Panc1 (cell line): ENCODE measurements around the gene SYT17. TPM values are rescaled to one million over a fixed set of nuclear protein-coding genes. Genes with fewer than 3 reads are reported as not detected.
A peak's percentile ranks its signal among the peaks of the same experiment; 100 is the strongest.

Experiments used
- ATAC-seq: fragments of 200-7000 bp; cut with Tn5 transposase; 2 replicates; pipeline ENCODE4 v1.9.1; 2020; ENCODE audit warnings: mild to moderate bottlenecking, moderate library complexity
- BruUV-seq: library from RNA; stranded (reverse); fragments of 400-500 nt; replicated peaks from 2 replicates; lab custom pipeline; 2021; lab: Mats Ljungman, UMichigan
- CTCF ChIA-PET: fragments of 300-600 bp; sonication (Branson Sonifier 250); formaldehyde crosslinking; loops from one replicate; lab custom pipeline; 2022; ENCODE audit warnings: antibody characterized with exemption; lab: Charles Lee
- POLR2A ChIA-PET: fragments of 300-600 bp; sonication (Branson Sonifier 250); formaldehyde crosslinking; loops from one replicate; lab custom pipeline; 2022; ENCODE audit warnings: antibody characterized with exemption; lab: Charles Lee
- DNase-seq: peaks from one replicate; pipeline ENCODE4 v3.0.0-alpha.2; 2010; ENCODE audit warnings: low read depth, low spot score
- H3K27ac ChIP-seq: 2 replicates; pipeline ENCODE4 v1.5.1; 2011; ENCODE audit warnings: mild to moderate bottlenecking, low read length, inconsistent platforms
- H3K27me3 ChIP-seq: fragments of 200-500 bp; sonication (Bioruptor generic); 2 replicates; pipeline ENCODE4 v1.6.0; 2014; ENCODE audit warnings: low read length, inconsistent platforms; ENCODE audit not compliant: control insufficient read depth, insufficient read depth
- H3K36me3 ChIP-seq: fragments of 200-500 bp; sonication (Bioruptor generic); 2 replicates; pipeline ENCODE4 v1.5.1; 2014; ENCODE audit warnings: inconsistent platforms, mild to moderate bottlenecking, low read length, moderate library complexity; ENCODE audit not compliant: control insufficient read depth, insufficient read depth
- H3K4me1 ChIP-seq: 2 replicates; pipeline ENCODE4 v1.5.1; 2011; ENCODE audit warnings: inconsistent platforms, mild to moderate bottlenecking, low read length, moderate library complexity; ENCODE audit not compliant: control insufficient read depth, insufficient read depth
- H3K4me3 ChIP-seq, 2 experiments: 2 replicates each; pipeline ENCODE4 v1.5.1; 2011 to 2012; ENCODE audit warnings: low read depth in 2 of 2, low read length in 2 of 2, mild to moderate bottlenecking in 2 of 2, inconsistent platforms in 1 of 2, moderate library complexity in 1 of 2
- H3K9me3 ChIP-seq: fragments of 200-500 bp; sonication (Bioruptor generic); 2 replicates; pipeline ENCODE4 v1.5.1; 2014; ENCODE audit warnings: low read depth, mild to moderate bottlenecking, inconsistent platforms, low read length, moderate library complexity; ENCODE audit not compliant: control insufficient read depth, insufficient read depth
- CTCF ChIP-seq: fragments of 450-650 bp; IDR thresholded peaks from 2 replicates; pipeline ENCODE4 v1.5.1; 2017; ENCODE audit warnings: mild to moderate bottlenecking
- POLR2AphosphoS5 ChIP-seq: IDR thresholded peaks from 2 replicates; pipeline ENCODE4 v1.6.1; 2012; ENCODE audit warnings: mild to moderate bottlenecking, low read depth, low read length, moderate library complexity
- REST ChIP-seq, 2 experiments: IDR thresholded peaks; 2 replicates each; pipeline ENCODE4 v1.6.1; 2011 to 2012; ENCODE audit warnings: low read depth in 2 of 2, control low read depth in 1 of 2, low read length in 1 of 2, mild to moderate bottlenecking in 1 of 2, moderate library complexity in 1 of 2; ENCODE audit not compliant: insufficient read depth in 1 of 2
- SIN3A ChIP-seq: IDR thresholded peaks from 2 replicates; pipeline ENCODE4 v1.6.1; 2012; ENCODE audit warnings: low read depth, mild to moderate bottlenecking, low read length, moderate library complexity, borderline replicate concordance; ENCODE audit not compliant: insufficient read depth
- TCF7L2 ChIP-seq: IDR thresholded peaks from 2 replicates; pipeline ENCODE4 v1.6.1; 2011; ENCODE audit warnings: mild to moderate bottlenecking, low read depth, low read length, inconsistent platforms
- in situ Hi-C: cut with HindIII; loops from 2 replicates; pipeline ENCODE4 v1.10.0; 2016; ENCODE audit warnings: low sequenced_read_pairs, low pct_unique_long_range_greater_than_20kb
- intact Hi-C: fragments of 100-400 bp; cut with micrococcal nuclease; formaldehyde crosslinking; loops from one replicate; pipeline ENCODE4 v1.10.0; 2022; ENCODE audit not compliant: unreplicated experiment
- total RNA-seq: library from RNA; stranded (reverse); gene quantifications from one replicate; pipeline ENCODE4 v1.2.1, GENCODE V29; 2021; ENCODE audit not compliant: unreplicated experiment

The SYT17 gene
- total RNA-seq, 1 experiment from 2014 or later, result 5.4 TPM

- H3K4me1 ChIP-seq, result no peaks in the 10 kb centered on the region
- in situ Hi-C loops (no loop called here), intact Hi-C loops (no loop called here)
- H3K27me3 ChIP-seq, result no peaks in the 10 kb centered on the region
- no peak for DNase-seq
- H3K27ac ChIP-seq, result no peak overlapping the region
- TF ChIP-seq SIN3A, result no peak
- no peak for TF ChIP-seq CTCF
- TF ChIP-seq TCF7L2, result no peak
- TF ChIP-seq REST (IDR thresholded peaks at IDR 0.05; ENCODE audit: insufficient read depth in 1 of 2, low read depth in 2 of 2, low read length in 1 of 2), result no peak
- TF ChIP-seq POLR2AphosphoS5, result no peak
- no peaks in the 10 kb centered on the region for H3K36me3 ChIP-seq
- no peak overlapping the region for H3K4me3 ChIP-seq
- peaks cover 9% of the 10 kb centered on the region; the same call in 1 of the 2 replicates for H3K9me3 ChIP-seq
- BruUV-seq, result no TSS peak
- ChIA-PET CTCF (no interaction called here), POLR2A (interaction anchor here (0.6 kb wide), 1 partner anchor 219 kb away, joined by 7 read pairs; no protein-coding TSS in a partner anchor)
- ATAC-seq, result no peak
Observed at GRCh38 chr16:19196871-19197270, 28.8 kb downstream of the SYT17 start.

- no peaks in the 10 kb centered on the region for H3K27me3 ChIP-seq
- 0 out of 2 replicates have a peak, but pooled peaks have one; percentile 15 for ATAC-seq
- intact Hi-C loops (no loop called here), in situ Hi-C loops (no loop called here)
- POLR2A ChIA-PET, result interaction anchor here (0.5 to 0.6 kb wide), 2 partner anchors 22 to 121 kb away, joined by 3 to 4 read pairs; no protein-coding TSS in a partner anchor
- no TSS peak for BruUV-seq
- CTCF ChIA-PET, result no interaction called here
- H3K9me3 ChIP-seq, result 0 out of 2 replicates have a peak, but pooled peaks cover 5% of the 10 kb centered on the region
- H3K4me1 ChIP-seq, result no peaks in the 10 kb centered on the region
- H3K4me3 ChIP-seq, result no peak overlapping the region
- no peak for DNase-seq
- TF ChIP-seq CTCF (no peak), POLR2AphosphoS5 (no peak), TCF7L2 (no peak), REST (IDR thresholded peaks at IDR 0.05; ENCODE audit: insufficient read depth in 1 of 2, low read depth in 2 of 2, low read length in 1 of 2) (no peak), SIN3A (no peak)
- no peaks in the 10 kb centered on the region for H3K36me3 ChIP-seq
- no peak overlapping the region for H3K27ac ChIP-seq
Observed at GRCh38 chr16:19203374-19203966, 35.4 kb downstream of the SYT17 start.
